ENCODE data around the gene CDKAL1.
"Not testable (repeated sequence)": the region's sequence is repeated elsewhere in the genome, so short reads cannot be mapped to it uniquely, and the experiment has no call there.

Gene CDKAL1

GRCh38 chr6:21031182-21031581 lies 496.9 kb downstream of the CDKAL1 start:
- no peak for DNase-seq (ENCODE audit: low spot score)

DNA sequence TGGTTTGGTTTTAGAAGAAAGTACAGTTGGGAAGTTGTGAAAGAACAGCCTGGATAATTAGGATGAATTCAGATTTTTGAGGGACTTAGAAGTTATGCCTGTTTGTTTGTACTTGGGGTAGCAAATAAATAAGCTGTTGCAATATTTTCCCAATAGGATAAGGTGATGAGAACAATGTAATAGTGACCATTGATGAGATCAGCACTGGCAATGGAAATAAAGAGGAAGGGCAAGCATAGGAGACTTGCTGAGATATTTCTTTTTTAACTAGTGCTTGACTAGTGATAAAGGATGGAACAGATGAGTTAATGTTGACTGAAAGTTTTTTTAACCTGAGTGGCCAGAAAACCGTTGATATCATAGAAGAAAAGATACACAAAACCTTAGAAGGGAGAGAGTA lies 498.8 kb downstream of the CDKAL1 start:
- DNase-seq (ENCODE audit: low spot score), result no peak

DNA sequence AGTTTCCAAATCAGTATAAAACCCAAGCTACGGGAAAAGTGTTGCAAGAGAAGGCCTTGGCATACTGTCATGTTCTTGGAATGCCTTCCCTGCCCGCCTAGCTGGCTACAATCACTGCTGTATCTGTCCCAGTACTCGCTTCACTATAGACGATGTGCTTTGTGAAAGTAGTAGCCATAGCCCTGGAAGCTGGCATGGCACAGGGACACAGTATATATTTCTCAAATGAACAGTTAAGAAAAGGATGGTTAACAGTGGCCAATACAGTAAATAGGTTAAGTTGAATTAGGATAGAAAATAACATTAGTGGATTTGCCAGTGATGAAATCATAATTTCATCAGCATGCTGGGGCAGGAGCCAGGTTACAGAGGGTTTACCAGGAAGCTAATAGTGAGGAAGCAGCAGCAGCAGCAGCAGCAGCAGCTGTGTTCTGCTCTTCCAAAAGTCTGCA lies 499.3 kb downstream of the CDKAL1 start:
- DNase-seq (ENCODE audit: low spot score), result no peak

- no peak for DNase-seq (ENCODE audit: low spot score)
These were observed 500.1 kb downstream of the CDKAL1 start for GRCh38 chr6:21034345-21034744.

- no peak for DNase-seq (ENCODE audit: low spot score)
These were observed 503.2 kb downstream of the CDKAL1 start for GRCh38 chr6:21037453-21037852.

- no peak for DNase-seq (ENCODE audit: low spot score)
These were observed 505.7 kb downstream of the CDKAL1 start for GRCh38 chr6:21039926-21040325.

GRCh38 chr6:21045135-21045700 lies 511.0 kb downstream of the CDKAL1 start:
- DNase-seq (ENCODE audit: low spot score), result no peak

DNA sequence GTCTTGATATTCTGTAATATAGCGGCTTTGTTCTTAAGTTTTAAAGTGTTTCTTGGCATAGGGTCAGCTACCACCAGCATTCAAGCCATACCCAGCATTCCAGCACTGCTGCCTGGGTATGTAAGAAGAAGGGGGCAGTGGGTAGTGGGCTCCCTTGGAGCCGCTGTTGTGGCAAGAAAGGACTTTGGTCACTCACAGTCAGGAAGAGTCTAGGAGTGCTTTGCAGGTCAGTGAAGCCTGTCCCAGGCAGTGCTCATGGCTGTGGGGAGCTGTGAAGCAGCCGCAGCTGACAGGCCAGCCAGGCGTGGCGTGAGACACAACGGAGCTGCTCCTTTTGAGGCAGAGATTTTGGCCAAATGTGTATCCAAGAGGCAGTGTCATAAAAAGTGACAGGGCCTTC lies 512.0 kb downstream of the CDKAL1 start:
- DNase-seq (ENCODE audit: low spot score), result no peak

DNA sequence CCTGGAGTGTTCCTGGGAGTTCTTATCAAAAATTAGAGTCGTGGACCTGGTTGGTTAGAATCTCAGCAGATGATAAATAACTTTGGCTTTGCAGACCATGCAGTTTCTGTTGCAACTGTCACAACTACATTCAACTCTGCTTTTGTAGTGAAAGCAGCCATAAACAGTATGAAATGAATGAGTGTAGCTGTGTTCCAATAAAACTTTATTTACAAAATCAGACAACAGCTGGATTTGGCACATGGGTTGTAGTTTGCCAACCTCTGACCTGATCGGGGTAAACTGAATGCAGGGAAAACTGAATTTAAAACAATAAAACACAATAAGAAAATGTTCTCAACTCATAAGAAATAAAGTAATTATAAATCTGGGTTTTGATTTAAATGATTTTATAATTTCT lies 513.8 kb downstream of the CDKAL1 start:
- no peak for DNase-seq (ENCODE audit: low spot score)

- DNase-seq (ENCODE audit: low spot score), result no peak
These were observed 514.9 kb downstream of the CDKAL1 start for GRCh38 chr6:21049148-21049547.

DNA sequence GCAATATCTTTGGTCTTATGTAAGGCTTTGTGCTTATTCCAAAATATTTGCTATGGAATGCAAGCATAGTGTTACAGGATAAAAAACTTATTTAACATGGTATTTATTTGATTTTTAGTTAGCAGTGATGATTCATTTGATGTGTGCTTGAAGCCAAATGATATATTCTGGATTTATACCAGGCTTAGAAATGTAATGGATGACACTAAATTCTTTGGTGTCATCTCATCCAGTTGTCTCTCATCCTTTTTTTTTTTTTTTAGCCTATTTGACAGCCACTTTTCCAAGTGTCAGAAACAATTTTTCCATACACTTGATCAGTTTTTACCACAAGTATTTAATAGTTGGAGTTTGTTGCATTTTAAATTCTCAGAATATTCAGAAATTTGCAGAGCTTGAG lies 515.3 kb downstream of the CDKAL1 start:
- DNase-seq (ENCODE audit: low spot score), result no peak

GRCh38 chr6:21050935-21051334 lies 516.7 kb downstream of the CDKAL1 start:
- DNase-seq (ENCODE audit: low spot score), result no peak

DNA sequence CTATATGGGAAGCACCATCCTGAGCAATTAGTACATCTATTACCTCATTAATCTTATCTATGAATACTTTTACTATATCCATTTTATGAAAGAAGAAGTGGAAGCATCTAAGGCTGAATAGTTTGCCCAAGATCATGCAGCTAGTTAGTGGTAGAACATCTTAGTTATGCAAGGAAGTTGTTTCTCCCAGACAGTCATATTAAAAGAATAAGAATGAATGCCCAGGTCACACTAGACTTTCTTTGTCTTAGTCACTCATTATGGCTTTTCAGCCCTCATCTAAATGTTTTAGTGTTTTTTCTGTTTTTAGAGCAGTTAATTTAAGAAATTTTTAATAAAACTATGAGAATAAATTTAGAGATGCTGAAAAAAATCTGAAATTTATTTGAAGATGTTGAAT lies 517.5 kb downstream of the CDKAL1 start:
- DNase-seq (ENCODE audit: low spot score), result no peak

- DNase-seq (ENCODE audit: low spot score), result no peak
These were observed 519.4 kb downstream of the CDKAL1 start for GRCh38 chr6:21053612-21054011.

GRCh38 chr6:21055480-21055879 lies 521.2 kb downstream of the CDKAL1 start:
- not testable (repeated sequence) for DNase-seq (ENCODE audit: low spot score)

DNA sequence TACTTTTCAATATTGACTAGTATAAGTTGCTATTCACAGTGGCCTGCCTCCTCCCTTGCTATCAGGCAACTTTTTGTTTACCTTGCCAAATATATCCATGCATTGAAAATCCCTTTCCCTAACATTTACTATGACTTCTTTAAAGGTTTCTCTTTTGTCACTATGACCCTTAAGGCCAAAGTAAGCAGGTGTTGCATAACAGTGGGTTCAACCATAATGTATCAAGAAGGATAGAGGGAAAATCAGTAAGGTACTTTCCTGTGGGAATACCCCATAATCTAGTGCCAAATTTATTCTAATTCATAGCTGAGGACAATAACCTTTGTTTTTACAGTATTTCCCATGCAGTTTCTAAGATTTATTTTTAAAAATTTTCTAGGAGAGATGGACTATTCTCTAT lies 527.6 kb downstream of the CDKAL1 start:
- no peak for DNase-seq (ENCODE audit: low spot score)

GRCh38 chr6:21064756-21065340 lies 530.6 kb downstream of the CDKAL1 start:
- no peak for DNase-seq (ENCODE audit: low spot score)

DNA sequence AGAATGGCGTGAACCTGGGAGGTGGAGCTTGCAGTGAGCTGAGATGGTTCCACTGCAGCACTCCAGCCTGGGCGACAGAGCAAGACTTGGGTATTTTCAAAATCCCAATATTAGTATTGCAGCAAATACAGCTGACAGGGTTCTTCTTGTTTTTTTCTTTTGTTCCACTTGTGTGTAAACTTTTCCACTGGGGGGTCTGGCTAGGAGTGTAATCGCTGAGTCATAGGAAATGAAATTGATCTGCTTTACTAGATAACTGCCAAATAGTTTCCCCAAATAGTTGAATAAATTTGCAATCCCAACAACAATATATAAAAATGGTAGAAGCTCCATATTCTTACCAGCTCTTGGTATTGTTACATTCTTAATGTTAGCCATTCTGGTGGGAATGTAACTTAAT lies 533.3 kb downstream of the CDKAL1 start:
- no peak for DNase-seq (ENCODE audit: low spot score)

DNA sequence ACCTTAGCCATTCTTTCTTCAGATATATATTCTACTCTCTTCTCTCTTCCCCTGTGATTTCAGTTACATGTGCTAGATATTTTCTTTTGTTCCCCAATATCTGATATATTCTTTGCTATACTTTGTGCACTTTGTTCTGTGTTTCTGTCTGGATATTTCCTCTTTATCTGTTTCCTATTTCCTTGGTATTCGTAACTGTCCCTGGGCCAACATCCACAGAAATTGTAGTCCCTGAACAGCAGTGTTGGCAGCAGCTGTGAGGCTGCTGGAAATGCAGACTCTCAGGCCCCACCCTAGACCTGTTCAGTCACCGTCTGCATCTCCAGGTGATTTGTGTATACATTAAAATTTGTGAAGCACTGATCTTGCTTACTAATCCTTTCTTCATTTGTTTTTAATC lies 536.4 kb downstream of the CDKAL1 start:
- no peak for DNase-seq (ENCODE audit: low spot score)

DNA sequence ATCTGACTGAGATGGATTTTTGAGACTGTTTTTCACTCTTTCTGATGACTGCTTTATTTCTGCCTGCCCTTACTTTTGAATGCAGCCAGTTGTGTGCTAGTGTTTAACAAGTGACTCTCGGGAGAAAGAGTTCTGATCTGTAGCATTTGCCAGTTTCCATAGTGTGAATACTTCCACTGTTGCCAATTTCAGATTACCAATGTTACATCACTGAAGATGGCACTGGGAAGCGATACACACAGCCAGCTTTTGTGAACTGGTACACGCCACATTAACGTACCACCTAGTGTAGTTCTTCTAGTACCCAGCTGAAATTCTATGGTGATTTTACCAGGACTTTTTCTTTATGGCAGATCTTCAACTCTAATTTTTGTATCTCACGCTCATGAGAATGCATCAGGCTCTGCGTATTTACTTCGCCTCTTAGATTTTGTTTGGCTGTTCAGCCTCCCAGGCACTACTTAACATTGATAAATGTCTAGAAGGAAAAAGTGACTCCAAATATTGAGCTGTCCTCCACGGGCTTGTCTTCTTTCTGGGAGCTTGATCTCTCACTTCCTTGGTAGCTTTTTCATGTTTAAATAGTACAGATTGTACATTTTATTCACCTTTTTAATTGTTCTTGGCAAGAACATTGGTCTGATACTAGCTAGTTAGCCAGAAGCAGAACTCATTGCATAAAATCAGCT lies 537.7 kb downstream of the CDKAL1 start:
- DNase-seq (ENCODE audit: low spot score), result no peak

DNA sequence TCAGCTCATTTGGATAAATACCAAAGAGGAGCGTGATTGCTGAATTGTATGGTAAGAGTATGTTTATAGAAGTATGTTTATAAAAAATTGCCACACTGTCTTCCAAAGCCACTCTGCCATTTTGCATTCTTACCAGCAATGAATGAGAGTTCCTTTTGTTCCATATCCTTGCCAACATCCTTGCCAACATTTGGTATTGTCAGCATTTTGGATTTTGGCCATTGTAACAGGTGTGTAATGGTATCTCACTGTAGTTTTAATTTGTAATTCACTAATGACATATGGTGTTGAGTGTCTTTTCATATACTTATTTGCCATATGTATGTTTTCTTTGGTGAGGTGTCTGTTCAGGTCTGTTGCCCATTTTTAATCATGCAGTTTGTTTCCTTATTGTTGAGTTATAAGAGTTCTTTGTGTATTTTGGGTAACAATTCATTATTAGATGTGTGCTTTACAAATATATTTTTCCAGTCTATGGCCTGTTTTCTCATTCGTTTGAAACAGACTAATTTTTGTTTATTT lies 539.1 kb downstream of the CDKAL1 start:
- DNase-seq (ENCODE audit: low spot score), result no peak

GRCh38 chr6:21074484-21074883 lies 540.2 kb downstream of the CDKAL1 start:
- DNase-seq (ENCODE audit: low spot score), result no peak

GRCh38 chr6:21075986-21076385 lies 541.7 kb downstream of the CDKAL1 start:
- no peak for DNase-seq (ENCODE audit: low spot score)

- no peak for DNase-seq (ENCODE audit: low spot score)
These were observed 544.2 kb downstream of the CDKAL1 start for GRCh38 chr6:21078497-21078896.

All from activated CD4-positive, alpha-beta T cell treated with anti-CD3 and anti-CD28 coated beads, Interleukin-2, Interleukin-4, amounts not matched to agents 100 ng/mL and 50 ng/mL, durations not matched to agents 16 hours and 8 hours (primary cell).